ENCODE measurements around the gene RALGDS. TPM values are rescaled to one million over a fixed set of nuclear protein-coding genes. Genes with fewer than 3 reads are reported as not detected.
"Not testable (repeated sequence)": the region's sequence is repeated elsewhere in the genome, so short reads cannot be mapped to it uniquely, and the experiment has no call there.

The RALGDS gene
- total RNA-seq, 4 donors from 2014 or later: 21.1 to 47.0 (median 36.9) TPM

GRCh38 chr9:133080786-133081779, 40.0 kb downstream of the RALGDS start:
- H3K27me3 ChIP-seq; H3K4me1 ChIP-seq; in situ Hi-C loops (cut with MboI; ENCODE audit: low sequenced_read_pairs in 4 of 4); H3K9me3 ChIP-seq; DNase-seq; H3K27ac ChIP-seq; H3K36me3 ChIP-seq; ATAC-seq; H3K4me3 ChIP-seq; intact Hi-C loops (cut with DNase I; ENCODE audit: low total_unique reads): not testable (repeated sequence)

DNA sequence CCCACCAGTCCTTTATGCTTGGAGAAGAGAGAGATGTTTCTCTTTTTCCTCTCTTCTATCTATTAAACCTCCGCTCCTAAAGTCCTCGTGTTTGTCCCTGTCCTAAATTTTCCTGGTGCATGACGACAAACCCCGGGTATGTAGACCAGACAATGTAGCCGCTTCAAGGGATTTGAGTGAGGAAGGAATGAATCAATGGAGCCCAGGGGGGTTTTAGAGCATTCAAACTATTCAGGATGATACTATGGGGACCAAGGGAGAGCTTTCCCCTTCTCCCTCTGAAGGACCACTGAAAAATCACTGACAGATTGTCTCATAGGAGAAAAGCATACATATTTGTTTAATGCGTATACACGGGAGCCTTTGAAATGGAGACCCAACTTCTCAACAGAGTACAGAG, 40.9 kb downstream of the RALGDS start:
- ATAC-seq (no peak), DNase-seq (no peak)
- in situ Hi-C loops (cut with MboI; ENCODE audit: low sequenced_read_pairs in 4 of 4) (no loop called here), intact Hi-C loops (cut with DNase I; ENCODE audit: low total_unique reads) (no loop called here)
- no peak overlapping the region for H3K27ac ChIP-seq
- H3K27me3 ChIP-seq: no peaks in the 10 kb centered on the region
- no peak overlapping the region for H3K4me3 ChIP-seq
- TF ChIP-seq CTCF (IDR thresholded peaks at IDR 0.05 in 4 of 5, conservative IDR thresholded peaks at IDR 0.05 in 1 of 5): no peak
- TF ChIP-seq POLR2A (IDR thresholded peaks at IDR 0.05): no peak
- no peaks in the 10 kb centered on the region for H3K36me3 ChIP-seq
- H3K4me1 ChIP-seq: no peaks in the 10 kb centered on the region
- no peaks in the 10 kb centered on the region for H3K9me3 ChIP-seq

- Histone ChIP-seq H3K4me3 (no peak overlapping the region), H3K27me3 (no peaks in the 10 kb centered on the region), H3K27ac (no peak overlapping the region), H3K9me3 (no peaks in the 10 kb centered on the region), H3K36me3 (no peaks in the 10 kb centered on the region), H3K4me1 (no peaks in the 10 kb centered on the region)
- TF ChIP-seq CTCF (IDR thresholded peaks at IDR 0.05 in 4 of 5, conservative IDR thresholded peaks at IDR 0.05 in 1 of 5) (no peak), POLR2A (IDR thresholded peaks at IDR 0.05) (no peak)
- in situ Hi-C loops (cut with MboI; ENCODE audit: low sequenced_read_pairs in 4 of 4): no loop called here
- no peak for ATAC-seq
- no peak for DNase-seq
- intact Hi-C loops (cut with DNase I; ENCODE audit: low total_unique reads): no loop called here
Measured at GRCh38 chr9:133078486-133078885, 42.6 kb downstream of the RALGDS start.

DNA sequence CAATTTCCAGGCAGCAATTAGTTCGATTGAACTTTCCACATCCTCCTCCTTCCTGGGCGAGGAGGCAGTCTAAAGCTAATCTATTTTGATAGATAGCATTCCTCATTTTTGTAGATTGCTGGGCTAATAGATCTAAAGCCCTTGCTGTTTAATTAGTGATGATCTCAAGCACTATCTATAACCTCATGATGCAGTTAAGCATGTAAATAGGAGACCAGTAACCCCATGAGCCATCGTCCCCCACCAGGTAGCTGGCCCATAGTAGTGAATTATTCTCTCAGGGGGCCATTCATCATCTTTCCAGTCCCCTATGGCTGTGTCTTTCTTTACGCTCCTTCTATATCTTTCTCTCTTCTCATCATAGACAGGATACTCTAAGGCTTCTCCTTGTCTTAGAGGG, 44.3 kb downstream of the RALGDS start:
- no peak for TF ChIP-seq CTCF (IDR thresholded peaks at IDR 0.05 in 4 of 5, conservative IDR thresholded peaks at IDR 0.05 in 1 of 5)
- TF ChIP-seq POLR2A (IDR thresholded peaks at IDR 0.05): no peak
- in situ Hi-C loops (cut with MboI; ENCODE audit: low sequenced_read_pairs in 4 of 4) (no loop called here), intact Hi-C loops (cut with DNase I; ENCODE audit: low total_unique reads) (no loop called here)
- ATAC-seq (no peak), DNase-seq (no peak)
- no peaks in the 10 kb centered on the region for H3K27me3 ChIP-seq
- no peaks in the 10 kb centered on the region for H3K9me3 ChIP-seq
- no peaks in the 10 kb centered on the region for H3K4me1 ChIP-seq
- no peak overlapping the region for H3K27ac ChIP-seq
- no peaks in the 10 kb centered on the region for H3K36me3 ChIP-seq
- no peak overlapping the region for H3K4me3 ChIP-seq

- ATAC-seq (no peak), DNase-seq (no peak)
- in situ Hi-C loops (cut with MboI; ENCODE audit: low sequenced_read_pairs in 4 of 4) (no loop called here), intact Hi-C loops (cut with DNase I; ENCODE audit: low total_unique reads) (no loop called here)
- H3K27ac ChIP-seq: no peak overlapping the region
- H3K4me1 ChIP-seq: no peaks in the 10 kb centered on the region
- no peaks in the 10 kb centered on the region for H3K27me3 ChIP-seq
- H3K36me3 ChIP-seq: no peaks in the 10 kb centered on the region
- H3K9me3 ChIP-seq: no peaks in the 10 kb centered on the region
- TF ChIP-seq CTCF (IDR thresholded peaks at IDR 0.05 in 4 of 5, conservative IDR thresholded peaks at IDR 0.05 in 1 of 5): no peak
- no peak for TF ChIP-seq POLR2A (IDR thresholded peaks at IDR 0.05)
- no peak overlapping the region for H3K4me3 ChIP-seq
Measured at GRCh38 chr9:133075925-133076630, 45.0 kb downstream of the RALGDS start.

Measured in gastrocnemius medialis (tissue), 4 donors.